ENCODE results near the gene ANKRD13B.

The ANKRD13B gene

GRCh38 chr17:29546085-29546484, 46.8 kb upstream of the ANKRD13B start (continued):
- TF ChIP-seq RARB (CRISPR knock-in tag; IDR thresholded peaks at IDR 0.05) (no peak), TSHZ2 (CRISPR knock-in tag; IDR thresholded peaks at IDR 0.05) (no peak), GLIS3 (CRISPR knock-in tag; IDR thresholded peaks at IDR 0.05) (no peak), ZC3H10 (CRISPR knock-in tag; IDR thresholded peaks at IDR 0.05) (no peak), OSR1 (CRISPR knock-in tag; IDR thresholded peaks at IDR 0.05) (no peak), CSDC2 (CRISPR knock-in tag; IDR thresholded peaks at IDR 0.05) (no peak), ARNTL (CRISPR knock-in tag; IDR thresholded peaks at IDR 0.05; ENCODE audit: borderline replicate concordance, low read depth) (no peak), ZNF565 (CRISPR knock-in tag; conservative IDR thresholded peaks at IDR 0.05; ENCODE audit: low read depth) (no peak), ISL1 (CRISPR knock-in tag; IDR thresholded peaks at IDR 0.05) (no peak)

GRCh38 chr17:29546830-29547229, 46.1 kb upstream of the ANKRD13B start:
- ATAC-seq = no peak
- TF ChIP-seq PPARA (CRISPR knock-in tag; IDR thresholded peaks at IDR 0.05; ENCODE audit: borderline replicate concordance) (no peak), SNAI2 (CRISPR knock-in tag; IDR thresholded peaks at IDR 0.05) (no peak), ARNTL (CRISPR knock-in tag; IDR thresholded peaks at IDR 0.05; ENCODE audit: borderline replicate concordance, low read depth) (no peak), TSHZ2 (CRISPR knock-in tag; IDR thresholded peaks at IDR 0.05) (no peak), GLIS3 (CRISPR knock-in tag; IDR thresholded peaks at IDR 0.05) (no peak), ISL1 (CRISPR knock-in tag; IDR thresholded peaks at IDR 0.05) (no peak), ZNF70 (CRISPR knock-in tag; IDR thresholded peaks at IDR 0.05) (no peak), ZC3H10 (CRISPR knock-in tag; IDR thresholded peaks at IDR 0.05) (no peak), CSRNP3 (CRISPR knock-in tag; IDR thresholded peaks at IDR 0.05) (no peak), BACH2 (CRISPR knock-in tag; IDR thresholded peaks at IDR 0.05; ENCODE audit: borderline replicate concordance) (no peak), ZNF565 (CRISPR knock-in tag; conservative IDR thresholded peaks at IDR 0.05; ENCODE audit: low read depth) (no peak), TOX (CRISPR knock-in tag; IDR thresholded peaks at IDR 0.05; ENCODE audit: borderline replicate concordance) (no peak), ZFP3 (CRISPR knock-in tag; IDR thresholded peaks at IDR 0.05) (no peak), CSDC2 (CRISPR knock-in tag; IDR thresholded peaks at IDR 0.05) (no peak), ESRRG (CRISPR knock-in tag; IDR thresholded peaks at IDR 0.05) (no peak), TCF4 (CRISPR knock-in tag; IDR thresholded peaks at IDR 0.05; ENCODE audit: borderline replicate concordance) (no peak), ZNF8 (CRISPR knock-in tag; IDR thresholded peaks at IDR 0.05) (no peak), PATZ1 (CRISPR knock-in tag; IDR thresholded peaks at IDR 0.05; ENCODE audit: borderline replicate concordance) (no peak)
- TF ChIP-seq, protein P1, sequence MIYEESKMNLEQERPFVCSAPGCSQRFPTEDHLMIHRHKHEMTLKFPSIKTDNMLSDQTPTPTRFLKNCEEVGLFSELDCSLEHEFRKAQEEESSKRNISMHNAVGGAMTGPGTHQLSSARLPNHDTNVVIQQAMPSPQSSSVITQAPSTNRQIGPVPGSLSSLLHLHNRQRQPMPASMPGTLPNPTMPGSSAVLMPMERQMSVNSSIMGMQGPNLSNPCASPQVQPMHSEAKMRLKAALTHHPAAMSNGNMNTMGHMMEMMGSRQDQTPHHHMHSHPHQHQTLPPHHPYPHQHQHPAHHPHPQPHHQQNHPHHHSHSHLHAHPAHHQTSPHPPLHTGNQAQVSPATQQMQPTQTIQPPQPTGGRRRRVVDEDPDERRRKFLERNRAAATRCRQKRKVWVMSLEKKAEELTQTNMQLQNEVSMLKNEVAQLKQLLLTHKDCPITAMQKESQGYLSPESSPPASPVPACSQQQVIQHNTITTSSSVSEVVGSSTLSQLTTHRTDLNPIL (CRISPR knock-in tag; IDR thresholded peaks at IDR 0.05; ENCODE audit: low read depth) = no peak
- TF ChIP-seq, protein P2, sequence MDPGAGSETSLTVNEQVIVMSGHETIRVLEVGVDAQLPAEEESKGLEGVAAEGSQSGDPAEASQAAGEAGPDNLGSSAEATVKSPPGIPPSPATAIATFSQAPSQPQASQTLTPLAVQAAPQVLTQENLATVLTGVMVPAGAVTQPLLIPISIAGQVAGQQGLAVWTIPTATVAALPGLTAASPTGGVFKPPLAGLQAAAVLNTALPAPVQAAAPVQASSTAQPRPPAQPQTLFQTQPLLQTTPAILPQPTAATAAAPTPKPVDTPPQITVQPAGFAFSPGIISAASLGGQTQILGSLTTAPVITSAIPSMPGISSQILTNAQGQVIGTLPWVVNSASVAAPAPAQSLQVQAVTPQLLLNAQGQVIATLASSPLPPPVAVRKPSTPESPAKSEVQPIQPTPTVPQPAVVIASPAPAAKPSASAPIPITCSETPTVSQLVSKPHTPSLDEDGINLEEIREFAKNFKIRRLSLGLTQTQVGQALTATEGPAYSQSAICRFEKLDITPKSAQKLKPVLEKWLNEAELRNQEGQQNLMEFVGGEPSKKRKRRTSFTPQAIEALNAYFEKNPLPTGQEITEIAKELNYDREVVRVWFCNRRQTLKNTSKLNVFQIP (CRISPR knock-in tag; IDR thresholded peaks at IDR 0.05; ENCODE audit: borderline replicate concordance, low read depth) = no peak

Measured in SK-N-SH treated with all-trans-retinoic acid at 6 μM for 48 hours (cell line).